Activated CD8-positive, alpha-beta T cell treated with anti-CD3 and anti-CD28 coated beads for 36 hours (primary cell): Measurements from ENCODE around the gene NPAP1. TPM values are rescaled to one million over a fixed set of nuclear protein-coding genes. Genes with fewer than 3 reads are reported as not detected.
"Not testable (repeated sequence)": the region's sequence is repeated elsewhere in the genome, so short reads cannot be mapped to it uniquely, and the experiment has no call there.

ENCODE experiments used
- ATAC-seq: fragments of 200-7000 bp; cut with Tn5 transposase; one replicate; pipeline ENCODE4 v1.10.0; 2021; ENCODE audit warnings: mild to moderate bottlenecking, moderate library complexity
- CTCF ChIA-PET: fragments of 350-600 bp; sonication (Branson Sonifier 250); formaldehyde crosslinking; loops from one replicate; lab custom pipeline; 2021; ENCODE audit warnings: antibody characterized with exemption; lab: Charles Lee
- POLR2A ChIA-PET: fragments of 350-600 bp; sonication (Branson Sonifier 250); formaldehyde crosslinking; loops from one replicate; lab custom pipeline; 2021; ENCODE audit warnings: antibody characterized with exemption; lab: Charles Lee
- DNase-seq: peaks from one replicate; pipeline ENCODE4 v3.0.0-alpha.2; 2020
- H3K27ac Mint-ChIP-seq: one replicate; pipeline ENCODE4 v1.8.0; 2021; ENCODE audit warnings: mild to moderate bottlenecking, mixed read lengths
- H3K27me3 Mint-ChIP-seq: one replicate; pipeline ENCODE4 v1.8.0; 2021; ENCODE audit warnings: mixed read lengths
- H3K36me3 Mint-ChIP-seq: one replicate; pipeline ENCODE4 v1.8.0; 2021; ENCODE audit warnings: low read depth, mixed read lengths
- H3K4me1 Mint-ChIP-seq: one replicate; pipeline ENCODE4 v1.8.0; 2021; ENCODE audit warnings: low read depth, mixed read lengths
- H3K4me3 Mint-ChIP-seq: one replicate; pipeline ENCODE4 v1.8.0; 2021; ENCODE audit warnings: mild to moderate bottlenecking, moderate library complexity, mixed read lengths
- H3K9me3 Mint-ChIP-seq: one replicate; pipeline ENCODE4 v1.8.0; 2021; ENCODE audit warnings: mixed read lengths
- CTCF ChIP-seq: fragments of 200-600 bp; IDR thresholded peaks from one replicate; pipeline ENCODE4 v1.8.0; 2022; ENCODE audit warnings: antibody characterized with exemption, mild to moderate bottlenecking
- intact Hi-C: fragments of 100-400 bp; cut with micrococcal nuclease; formaldehyde crosslinking; loops from one replicate; pipeline ENCODE4 v1.10.0; 2022
- total RNA-seq, 2 experiments: library from RNA; stranded (reverse); gene quantifications; one replicate each; pipeline ENCODE4 v1.2.3, GENCODE V29; 2021

Gene NPAP1
- total RNA-seq, 2 experiments from 2014 or later, result not detected

GRCh38 chr15:24659622-24660021, 16.0 kb upstream of the NPAP1 start:
- no peak overlapping the region for H3K4me3 Mint-ChIP-seq
- H3K36me3 Mint-ChIP-seq, result no peaks in the 10 kb centered on the region
- H3K27me3 Mint-ChIP-seq, result no peaks in the 10 kb centered on the region
- intact Hi-C loops, result no loop called here
- no peak for DNase-seq
- peaks cover 2% of the 10 kb centered on the region for H3K9me3 Mint-ChIP-seq
- H3K4me1 Mint-ChIP-seq, result no peaks in the 10 kb centered on the region
- no peak for ATAC-seq
- CTCF ChIA-PET, result no interaction called here
- no peak overlapping the region for H3K27ac Mint-ChIP-seq
- no peak for TF ChIP-seq CTCF
- POLR2A ChIA-PET, result no interaction called here

- ATAC-seq (no peak), DNase-seq (no peak)
- H3K4me3 Mint-ChIP-seq, result no peak overlapping the region
- intact Hi-C loops, result no loop called here
- H3K36me3 Mint-ChIP-seq, result no peaks in the 10 kb centered on the region
- peaks cover 4% of the 10 kb centered on the region for H3K9me3 Mint-ChIP-seq
- no peaks in the 10 kb centered on the region for H3K27me3 Mint-ChIP-seq
- H3K4me1 Mint-ChIP-seq, result no peaks in the 10 kb centered on the region
- H3K27ac Mint-ChIP-seq, result no peak overlapping the region
- no peak for TF ChIP-seq CTCF
- CTCF ChIA-PET, result interaction anchor here (1.0 kb wide), 1 partner anchor 105 kb away, joined by 3 read pairs; no protein-coding TSS in a partner anchor
- POLR2A ChIA-PET, result no interaction called here
These were observed 12.6 kb upstream of the NPAP1 start for GRCh38 chr15:24662991-24663390.

DNA sequence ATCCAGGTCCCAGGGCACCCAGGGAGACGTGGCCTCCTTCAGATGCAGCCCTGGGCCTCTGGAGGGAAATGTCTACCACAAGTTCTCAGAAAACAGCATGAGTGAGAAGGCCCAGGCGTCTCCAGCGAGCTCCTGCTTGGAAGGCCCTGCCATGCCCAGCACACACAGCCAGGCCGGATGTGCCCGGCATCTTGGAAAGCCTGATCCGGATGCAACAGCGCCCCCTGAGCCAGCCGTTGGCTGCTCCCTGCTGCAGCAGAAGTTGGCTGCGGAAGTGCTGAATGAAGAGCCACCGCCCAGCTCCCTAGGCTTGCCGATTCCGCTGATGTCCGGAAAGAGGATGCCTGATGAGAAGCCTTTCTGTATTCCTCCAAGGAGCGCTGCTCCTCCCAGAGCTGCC, 856 bp downstream of the NPAP1 start:
- no peaks in the 10 kb centered on the region for H3K4me1 Mint-ChIP-seq

GRCh38 chr15:24678485-24678884, 2.9 kb downstream of the NPAP1 start:
- no peaks in the 10 kb centered on the region for H3K4me1 Mint-ChIP-seq
- no peaks in the 10 kb centered on the region for H3K27me3 Mint-ChIP-seq
- no peak overlapping the region for H3K4me3 Mint-ChIP-seq
- no peak overlapping the region for H3K27ac Mint-ChIP-seq
- ChIA-PET POLR2A (no interaction called here), CTCF (no interaction called here)
- DNase-seq, result no peak
- H3K36me3 Mint-ChIP-seq, result no peaks in the 10 kb centered on the region
- H3K9me3 Mint-ChIP-seq, result peaks cover 9% of the 10 kb centered on the region
- intact Hi-C loops, result no loop called here
- TF ChIP-seq CTCF, result no peak
- no peak for ATAC-seq

More for the DNA sequence above, 856 bp downstream of the NPAP1 start:
- no peak for TF ChIP-seq CTCF
- DNase-seq (no peak), ATAC-seq (no peak)
- intact Hi-C loops, result no loop called here
- Mint-ChIP-seq H3K4me3 (no peak overlapping the region), H3K27me3 (no peaks in the 10 kb centered on the region), H3K36me3 (no peaks in the 10 kb centered on the region), H3K27ac (no peak overlapping the region), H3K9me3 (peaks cover 9% of the 10 kb centered on the region)
- ChIA-PET POLR2A (no interaction called here), CTCF (no interaction called here)

GRCh38 chr15:24682002-24682401, 6.4 kb downstream of the NPAP1 start:
- Mint-ChIP-seq H3K27ac (no peak overlapping the region), H3K4me3 (no peak overlapping the region), H3K36me3 (no peaks in the 10 kb centered on the region), H3K9me3 (peaks cover 12% of the 10 kb centered on the region), H3K27me3 (no peaks in the 10 kb centered on the region), H3K4me1 (no peaks in the 10 kb centered on the region)
- no peak for TF ChIP-seq CTCF
- ATAC-seq (no peak), DNase-seq (no peak)
- ChIA-PET POLR2A (no interaction called here), CTCF (no interaction called here)
- intact Hi-C loops, result no loop called here

GRCh38 chr15:24682905-24683304, 7.3 kb downstream of the NPAP1 start:
- H3K27ac Mint-ChIP-seq, H3K9me3 Mint-ChIP-seq, H3K36me3 Mint-ChIP-seq, intact Hi-C loops, H3K27me3 Mint-ChIP-seq, H3K4me1 Mint-ChIP-seq, DNase-seq, H3K4me3 Mint-ChIP-seq, CTCF ChIA-PET, ATAC-seq, POLR2A ChIA-PET: not testable (repeated sequence)
